WTC11 (cell line): ENCODE measurements around the gene ADH5. TPM values are rescaled to one million over a fixed set of nuclear protein-coding genes. Genes with fewer than 3 reads are reported as not detected.

Experiments
- ATAC-seq: fragments of 200-7000 bp; cut with Tn5 transposase; 2 replicates; pipeline ENCODE4 v1.10.0; 2021; ENCODE audit warnings: mild to moderate bottlenecking, moderate library complexity
- CTCF ChIA-PET: fragments of 300-600 bp; sonication (Branson Sonifier 250); formaldehyde crosslinking; loops from one replicate; lab custom pipeline; 2021; ENCODE audit warnings: antibody characterized with exemption; lab: Charles Lee
- POLR2A ChIA-PET: fragments of 350-600 bp; sonication (Branson Sonifier 250); formaldehyde crosslinking; loops from one replicate; lab custom pipeline; 2021; ENCODE audit warnings: antibody characterized with exemption; lab: Charles Lee
- DNase-seq: peaks from one replicate; pipeline ENCODE4 v3.0.0; 2021; ENCODE audit warnings: low spot score
- H3K27ac Mint-ChIP-seq: 2 replicates; pipeline ENCODE4 v1.8.0; 2021; ENCODE audit warnings: mixed read lengths
- H3K27me3 Mint-ChIP-seq: 2 replicates; pipeline ENCODE4 v1.8.0; 2021; ENCODE audit warnings: low read depth, mild to moderate bottlenecking, moderate library complexity, mixed read lengths
- H3K36me3 Mint-ChIP-seq: 2 replicates; pipeline ENCODE4 v1.8.0; 2021; ENCODE audit warnings: mixed read lengths
- H3K4me1 Mint-ChIP-seq: 2 replicates; pipeline ENCODE4 v1.8.0; 2022; ENCODE audit warnings: mixed read lengths
- H3K4me3 Mint-ChIP-seq: 2 replicates; pipeline ENCODE4 v1.8.0; 2021; ENCODE audit warnings: mild to moderate bottlenecking, moderate library complexity, mixed read lengths
- H3K9me3 Mint-ChIP-seq: 2 replicates; pipeline ENCODE4 v1.8.0; 2021; ENCODE audit warnings: mixed read lengths
- ELF4 ChIP-seq: sonication (generic); formaldehyde crosslinking; IDR thresholded peaks from 2 replicates; pipeline ENCODE4 v1.8.1; 2022; ENCODE audit warnings: low read depth, mild to moderate bottlenecking, moderate library complexity, missing genetic modification reagents
- FOXJ3 ChIP-seq: sonication (generic); formaldehyde crosslinking; IDR thresholded peaks from 2 replicates; pipeline ENCODE4 v1.9.0; 2021; ENCODE audit warnings: missing genetic modification reagents, mild to moderate bottlenecking, borderline replicate concordance
- GTF2I ChIP-seq: fragments of 250-450 bp; sonication (Bioruptor Pico); conservative IDR thresholded peaks from 2 replicates; pipeline ENCODE4 v1.4.0; 2021; ENCODE audit warnings: mild to moderate bottlenecking
- RELA ChIP-seq: sonication (generic); formaldehyde crosslinking; IDR thresholded peaks from 2 replicates; pipeline ENCODE4 v1.8.1; 2022; ENCODE audit warnings: missing genetic modification reagents, mild to moderate bottlenecking, borderline replicate concordance
- RORB ChIP-seq: fragments of 250-450 bp; sonication (Bioruptor Pico); IDR thresholded peaks from 2 replicates; pipeline ENCODE4 v1.9.0; 2021; ENCODE audit warnings: mild to moderate bottlenecking
- SOX15 ChIP-seq: fragments of 250-450 bp; sonication (Bioruptor Pico); IDR thresholded peaks from 2 replicates; pipeline ENCODE4 v1.9.0; 2021; ENCODE audit warnings: mild to moderate bottlenecking
- ZBTB21 ChIP-seq: sonication (generic); formaldehyde crosslinking; IDR thresholded peaks from 2 replicates; pipeline ENCODE4 v1.8.1; 2023; ENCODE audit warnings: mild to moderate bottlenecking, missing genetic modification reagents, borderline replicate concordance
- ZNF138 ChIP-seq: sonication (generic); formaldehyde crosslinking; conservative IDR thresholded peaks from 2 replicates; pipeline ENCODE4 v1.8.1; 2022; ENCODE audit warnings: mild to moderate bottlenecking, moderate library complexity, missing genetic modification reagents
- ZNF219 ChIP-seq: sonication (generic); formaldehyde crosslinking; IDR thresholded peaks from 2 replicates; pipeline ENCODE4 v1.8.0; 2023; ENCODE audit warnings: missing genetic modification reagents, mild to moderate bottlenecking, borderline replicate concordance
- ZNF317 ChIP-seq: sonication (generic); formaldehyde crosslinking; IDR thresholded peaks from 2 replicates; pipeline ENCODE4 v1.8.1; 2023; ENCODE audit warnings: low read depth, mild to moderate bottlenecking, moderate library complexity, missing genetic modification reagents, borderline replicate concordance
- total RNA-seq: library from RNA; stranded (reverse); gene quantifications from 3 replicates; pipeline ENCODE4 v1.2.3, GENCODE V29; 2021
- TF ChIP-seq, protein P1 (sequence below): sonication (generic); formaldehyde crosslinking; IDR thresholded peaks from 2 replicates; pipeline ENCODE4 v1.8.0; 2023; ENCODE audit warnings: mild to moderate bottlenecking, missing genetic modification reagents
- TF ChIP-seq, protein P2 (sequence below): sonication (generic); formaldehyde crosslinking; IDR thresholded peaks from 2 replicates; pipeline ENCODE4 v1.8.1; 2023; ENCODE audit warnings: mild to moderate bottlenecking, missing genetic modification reagents, moderate library complexity
- TF ChIP-seq, protein P3 (sequence below): sonication (generic); formaldehyde crosslinking; IDR thresholded peaks from 2 replicates; pipeline ENCODE4 v1.8.0; 2022; ENCODE audit warnings: missing genetic modification reagents
- TF ChIP-seq, protein P4 (sequence below): sonication (generic); formaldehyde crosslinking; IDR thresholded peaks from 2 replicates; pipeline ENCODE4 v1.8.1; 2023; ENCODE audit warnings: mild to moderate bottlenecking, missing genetic modification reagents, borderline replicate concordance
- TF ChIP-seq, protein P5 (sequence below): sonication (generic); formaldehyde crosslinking; conservative IDR thresholded peaks from 2 replicates; pipeline ENCODE4 v1.8.1; 2022; ENCODE audit warnings: mild to moderate bottlenecking, missing genetic modification reagents

ADH5 gene
- total RNA-seq, 1 experiment from 2014 or later, result 244 TPM

DNA sequence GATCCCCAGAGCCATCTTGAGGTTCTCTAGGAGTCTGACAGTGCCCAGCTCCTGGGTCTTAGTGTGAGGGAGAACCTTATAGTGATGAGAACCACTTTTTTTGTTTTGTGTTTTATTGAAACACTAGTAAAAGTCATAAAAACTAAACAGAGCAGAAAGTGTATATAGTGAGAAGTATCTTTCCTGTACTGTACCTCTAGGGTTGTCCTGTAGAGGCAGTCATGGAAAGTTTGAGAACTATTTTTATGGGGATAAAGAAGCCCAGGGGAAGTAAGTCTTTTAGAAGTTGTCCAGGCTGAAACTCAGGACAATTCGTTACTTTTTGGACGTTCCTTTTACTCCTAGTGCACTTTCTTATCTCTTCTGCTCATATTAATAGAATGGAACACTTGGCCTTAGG lies 40.9 kb downstream of the ADH5 start (continued):
- TF ChIP-seq, protein P1, sequence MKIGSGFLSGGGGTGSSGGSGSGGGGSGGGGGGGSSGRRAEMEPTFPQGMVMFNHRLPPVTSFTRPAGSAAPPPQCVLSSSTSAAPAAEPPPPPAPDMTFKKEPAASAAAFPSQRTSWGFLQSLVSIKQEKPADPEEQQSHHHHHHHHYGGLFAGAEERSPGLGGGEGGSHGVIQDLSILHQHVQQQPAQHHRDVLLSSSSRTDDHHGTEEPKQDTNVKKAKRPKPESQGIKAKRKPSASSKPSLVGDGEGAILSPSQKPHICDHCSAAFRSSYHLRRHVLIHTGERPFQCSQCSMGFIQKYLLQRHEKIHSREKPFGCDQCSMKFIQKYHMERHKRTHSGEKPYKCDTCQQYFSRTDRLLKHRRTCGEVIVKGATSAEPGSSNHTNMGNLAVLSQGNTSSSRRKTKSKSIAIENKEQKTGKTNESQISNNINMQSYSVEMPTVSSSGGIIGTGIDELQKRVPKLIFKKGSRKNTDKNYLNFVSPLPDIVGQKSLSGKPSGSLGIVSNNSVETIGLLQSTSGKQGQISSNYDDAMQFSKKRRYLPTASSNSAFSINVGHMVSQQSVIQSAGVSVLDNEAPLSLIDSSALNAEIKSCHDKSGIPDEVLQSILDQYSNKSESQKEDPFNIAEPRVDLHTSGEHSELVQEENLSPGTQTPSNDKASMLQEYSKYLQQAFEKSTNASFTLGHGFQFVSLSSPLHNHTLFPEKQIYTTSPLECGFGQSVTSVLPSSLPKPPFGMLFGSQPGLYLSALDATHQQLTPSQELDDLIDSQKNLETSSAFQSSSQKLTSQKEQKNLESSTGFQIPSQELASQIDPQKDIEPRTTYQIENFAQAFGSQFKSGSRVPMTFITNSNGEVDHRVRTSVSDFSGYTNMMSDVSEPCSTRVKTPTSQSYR (CRISPR knock-in tag), result no peak
- TF ChIP-seq SOX15 (CRISPR knock-in tag) (no peak), ELF4 (CRISPR knock-in tag) (no peak)
- TF ChIP-seq, protein P2, sequence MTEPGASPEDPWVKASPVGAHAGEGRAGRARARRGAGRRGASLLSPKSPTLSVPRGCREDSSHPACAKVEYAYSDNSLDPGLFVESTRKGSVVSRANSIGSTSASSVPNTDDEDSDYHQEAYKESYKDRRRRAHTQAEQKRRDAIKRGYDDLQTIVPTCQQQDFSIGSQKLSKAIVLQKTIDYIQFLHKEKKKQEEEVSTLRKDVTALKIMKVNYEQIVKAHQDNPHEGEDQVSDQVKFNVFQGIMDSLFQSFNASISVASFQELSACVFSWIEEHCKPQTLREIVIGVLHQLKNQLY (CRISPR knock-in tag), result no peak

DNA sequence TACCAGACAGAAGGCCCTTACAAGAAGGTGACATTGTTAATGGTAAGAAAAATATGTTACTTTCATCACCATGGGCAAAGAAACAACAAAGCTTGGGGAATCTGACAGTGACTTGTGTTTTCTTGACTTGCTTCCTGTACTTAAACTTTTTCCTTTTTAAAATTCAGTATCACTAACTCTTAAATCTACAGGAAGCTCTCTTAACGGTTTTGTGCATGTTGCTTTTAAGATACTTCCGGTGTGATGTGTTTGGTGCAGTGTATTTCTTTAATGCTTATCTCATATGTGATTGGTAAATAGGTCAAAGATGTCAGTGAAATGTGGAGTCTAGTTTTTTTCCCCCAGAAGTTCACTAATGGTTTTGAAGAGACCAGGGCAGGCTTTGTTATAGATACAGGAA lies 45.2 kb downstream of the ADH5 start:
- Mint-ChIP-seq H3K36me3 (peaks cover 58% of the 10 kb centered on the region), H3K27me3 (no peaks in the 10 kb centered on the region), H3K4me3 (no peak overlapping the region), H3K9me3 (peaks cover 6% of the 10 kb centered on the region), H3K4me1 (no peaks in the 10 kb centered on the region), H3K27ac (no peak overlapping the region)
- ChIA-PET POLR2A (no interaction called here), CTCF (no interaction called here)
- TF ChIP-seq, protein P3, sequence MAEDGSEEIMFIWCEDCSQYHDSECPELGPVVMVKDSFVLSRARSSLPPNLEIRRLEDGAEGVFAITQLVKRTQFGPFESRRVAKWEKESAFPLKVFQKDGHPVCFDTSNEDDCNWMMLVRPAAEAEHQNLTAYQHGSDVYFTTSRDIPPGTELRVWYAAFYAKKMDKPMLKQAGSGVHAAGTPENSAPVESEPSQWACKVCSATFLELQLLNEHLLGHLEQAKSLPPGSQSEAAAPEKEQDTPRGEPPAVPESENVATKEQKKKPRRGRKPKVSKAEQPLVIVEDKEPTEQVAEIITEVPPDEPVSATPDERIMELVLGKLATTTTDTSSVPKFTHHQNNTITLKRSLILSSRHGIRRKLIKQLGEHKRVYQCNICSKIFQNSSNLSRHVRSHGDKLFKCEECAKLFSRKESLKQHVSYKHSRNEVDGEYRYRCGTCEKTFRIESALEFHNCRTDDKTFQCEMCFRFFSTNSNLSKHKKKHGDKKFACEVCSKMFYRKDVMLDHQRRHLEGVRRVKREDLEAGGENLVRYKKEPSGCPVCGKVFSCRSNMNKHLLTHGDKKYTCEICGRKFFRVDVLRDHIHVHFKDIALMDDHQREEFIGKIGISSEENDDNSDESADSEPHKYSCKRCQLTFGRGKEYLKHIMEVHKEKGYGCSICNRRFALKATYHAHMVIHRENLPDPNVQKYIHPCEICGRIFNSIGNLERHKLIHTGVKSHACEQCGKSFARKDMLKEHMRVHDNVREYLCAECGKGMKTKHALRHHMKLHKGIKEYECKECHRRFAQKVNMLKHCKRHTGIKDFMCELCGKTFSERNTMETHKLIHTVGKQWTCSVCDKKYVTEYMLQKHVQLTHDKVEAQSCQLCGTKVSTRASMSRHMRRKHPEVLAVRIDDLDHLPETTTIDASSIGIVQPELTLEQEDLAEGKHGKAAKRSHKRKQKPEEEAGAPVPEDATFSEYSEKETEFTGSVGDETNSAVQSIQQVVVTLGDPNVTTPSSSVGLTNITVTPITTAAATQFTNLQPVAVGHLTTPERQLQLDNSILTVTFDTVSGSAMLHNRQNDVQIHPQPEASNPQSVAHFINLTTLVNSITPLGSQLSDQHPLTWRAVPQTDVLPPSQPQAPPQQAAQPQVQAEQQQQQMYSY, result no peak
- TF ChIP-seq, protein P4, sequence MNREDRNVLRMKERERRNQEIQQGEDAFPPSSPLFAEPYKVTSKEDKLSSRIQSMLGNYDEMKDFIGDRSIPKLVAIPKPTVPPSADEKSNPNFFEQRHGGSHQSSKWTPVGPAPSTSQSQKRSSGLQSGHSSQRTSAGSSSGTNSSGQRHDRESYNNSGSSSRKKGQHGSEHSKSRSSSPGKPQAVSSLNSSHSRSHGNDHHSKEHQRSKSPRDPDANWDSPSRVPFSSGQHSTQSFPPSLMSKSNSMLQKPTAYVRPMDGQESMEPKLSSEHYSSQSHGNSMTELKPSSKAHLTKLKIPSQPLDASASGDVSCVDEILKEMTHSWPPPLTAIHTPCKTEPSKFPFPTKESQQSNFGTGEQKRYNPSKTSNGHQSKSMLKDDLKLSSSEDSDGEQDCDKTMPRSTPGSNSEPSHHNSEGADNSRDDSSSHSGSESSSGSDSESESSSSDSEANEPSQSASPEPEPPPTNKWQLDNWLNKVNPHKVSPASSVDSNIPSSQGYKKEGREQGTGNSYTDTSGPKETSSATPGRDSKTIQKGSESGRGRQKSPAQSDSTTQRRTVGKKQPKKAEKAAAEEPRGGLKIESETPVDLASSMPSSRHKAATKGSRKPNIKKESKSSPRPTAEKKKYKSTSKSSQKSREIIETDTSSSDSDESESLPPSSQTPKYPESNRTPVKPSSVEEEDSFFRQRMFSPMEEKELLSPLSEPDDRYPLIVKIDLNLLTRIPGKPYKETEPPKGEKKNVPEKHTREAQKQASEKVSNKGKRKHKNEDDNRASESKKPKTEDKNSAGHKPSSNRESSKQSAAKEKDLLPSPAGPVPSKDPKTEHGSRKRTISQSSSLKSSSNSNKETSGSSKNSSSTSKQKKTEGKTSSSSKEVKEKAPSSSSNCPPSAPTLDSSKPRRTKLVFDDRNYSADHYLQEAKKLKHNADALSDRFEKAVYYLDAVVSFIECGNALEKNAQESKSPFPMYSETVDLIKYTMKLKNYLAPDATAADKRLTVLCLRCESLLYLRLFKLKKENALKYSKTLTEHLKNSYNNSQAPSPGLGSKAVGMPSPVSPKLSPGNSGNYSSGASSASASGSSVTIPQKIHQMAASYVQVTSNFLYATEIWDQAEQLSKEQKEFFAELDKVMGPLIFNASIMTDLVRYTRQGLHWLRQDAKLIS (CRISPR knock-in tag), result no peak
- TF ChIP-seq, protein P5, sequence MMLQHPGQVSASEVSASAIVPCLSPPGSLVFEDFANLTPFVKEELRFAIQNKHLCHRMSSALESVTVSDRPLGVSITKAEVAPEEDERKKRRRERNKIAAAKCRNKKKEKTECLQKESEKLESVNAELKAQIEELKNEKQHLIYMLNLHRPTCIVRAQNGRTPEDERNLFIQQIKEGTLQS (CRISPR knock-in tag), result no peak
- no peak for TF ChIP-seq RORB (CRISPR knock-in tag)
- no peak for TF ChIP-seq ZNF219 (CRISPR knock-in tag)
- TF ChIP-seq ZNF317 (CRISPR knock-in tag), result no peak
- TF ChIP-seq, protein P2 (CRISPR knock-in tag), result no peak
- TF ChIP-seq FOXJ3 (CRISPR knock-in tag), result no peak
- TF ChIP-seq ZBTB21 (CRISPR knock-in tag), result no peak
- no peak for TF ChIP-seq GTF2I (CRISPR knock-in tag)
- no peak for TF ChIP-seq ZNF138
- no peak for TF ChIP-seq RELA (CRISPR knock-in tag)
- no peak for ATAC-seq
- DNase-seq, result no peak
